ENCODE data around the gene FAM131A. TPM values are rescaled to one million over a fixed set of nuclear protein-coding genes. Genes with fewer than 3 reads are reported as not detected.

The FAM131A gene
- total and polyA plus RNA-seq, 2 donors (not counting 3 experiments of a cell fraction or from before 2014, with no cell fraction given) = 19.9 to 29.9 TPM

DNA sequence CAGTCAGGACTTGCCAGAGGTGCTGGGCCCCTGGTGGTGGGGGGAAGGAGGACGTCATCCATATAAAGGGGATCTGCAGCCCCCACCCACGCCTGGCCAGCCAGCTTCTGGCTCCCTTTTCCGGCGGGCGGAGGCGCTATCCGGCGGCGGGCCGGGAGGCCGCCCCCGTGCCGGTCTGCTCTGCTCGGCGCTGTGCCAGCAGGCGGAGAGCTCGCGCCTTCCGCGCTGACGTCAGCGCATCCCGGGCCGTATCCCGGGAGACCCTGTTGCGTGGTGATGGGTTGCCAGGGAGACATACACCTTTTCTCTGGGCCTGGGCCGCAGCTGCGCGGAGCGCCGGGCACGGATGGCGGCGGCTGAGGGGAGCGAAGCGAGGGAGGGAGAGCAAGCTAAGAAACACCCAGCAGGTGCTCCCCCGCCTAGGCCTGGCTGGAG is 1.1 kb downstream of the FAM131A start:
- BruUV-seq (replicated peaks) = no TSS peak
- Histone ChIP-seq H3K9me3 (replicated peaks; ENCODE audit: control insufficient read depth, insufficient read depth, low read length) (no peaks in the 10 kb centered on the region), H3K4me1 (ENCODE audit: control insufficient read depth, extremely low read depth, insufficient read depth, low read length) (peaks cover 58% of the 10 kb centered on the region), H2AFZ (ENCODE audit: low read depth, low read length) (peak overlapping the region; percentile 24), H3K4me3 (replicated peaks in 1 of 3; ENCODE audit: insufficient read depth in 1 of 3, low read depth in 1 of 3, low read length in 3 of 3) (peak overlapping the region in 2 of 3 experiments; percentile 4 to 21), H3K27me3 (ENCODE audit: control insufficient read depth in 2 of 2, insufficient read depth in 2 of 2, low read length in 2 of 2) (no peaks in the 10 kb centered on the region), H3K9me1 (replicated peaks; ENCODE audit: control insufficient read depth, extremely low read depth, insufficient read depth, low read length) (no peaks in the 10 kb centered on the region), H3K4me2 (ENCODE audit: insufficient read depth, low read length) (peak overlapping the region; percentile 73), H3K27ac (ENCODE audit: insufficient read depth, low read depth, low read length) (peak overlapping the region; percentile 99), H3K36me3 (ENCODE audit: control insufficient read depth in 2 of 2, extremely low read depth in 1 of 2, insufficient read depth in 2 of 2, low read length in 2 of 2) (peaks cover 6 to 26% of the 10 kb centered on the region in 2 experiments), H4K20me1 (replicated peaks; ENCODE audit: control insufficient read depth, extremely low read depth, insufficient read depth, low read length) (no peaks in the 10 kb centered on the region), H3K9ac (replicated peaks; ENCODE audit: extremely low read depth, insufficient read depth, low read length) (peak overlapping the region; percentile 60), H3K79me2 (ENCODE audit: control insufficient read depth, insufficient read depth, low read length) (peaks cover 39% of the 10 kb centered on the region)
- FAIRE-seq (peak; percentile 87), DNase-seq (ENCODE audit: low read depth, low spot score) (peak; percentile 84)
- intact Hi-C loops (cut with micrococcal nuclease) (loop anchor here (1.0 to 10.0 kb wide), 2 partner anchors 24 to 1596 kb away; partner anchors contain the start of gene TRA2B), dilution Hi-C loops (cut with MboI; ENCODE audit: extremely low pct_ligation_motif_present, low sequenced_read_pairs) (no loop called here)
- ChIA-PET POLR2A (no interaction called here), CTCF (interaction anchor here (1.0 to 2.2 kb wide), 8 partner anchors 8 to 33 kb away, joined by 3 to 7 read pairs (median 4); partner anchors contain the start of genes CLCN2 and POLR2H)
- TF ChIP-seq, protein P1, sequence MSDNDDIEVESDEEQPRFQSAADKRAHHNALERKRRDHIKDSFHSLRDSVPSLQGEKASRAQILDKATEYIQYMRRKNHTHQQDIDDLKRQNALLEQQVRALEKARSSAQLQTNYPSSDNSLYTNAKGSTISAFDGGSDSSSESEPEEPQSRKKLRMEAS (IDR thresholded peaks at IDR 0.05; ENCODE audit: insufficient read depth, insufficient read length) = peak; percentile 40
- TF ChIP-seq FOS (IDR thresholded peaks at IDR 0.05; ENCODE audit: borderline replicate concordance, insufficient read depth, low read length) (no peak), MYC (IDR thresholded peaks at IDR 0.05; ENCODE audit: low read depth, low read length) (no peak), POLR2AphosphoS5 (IDR thresholded peaks at IDR 0.05; ENCODE audit: insufficient read depth, low read depth, low read length) (peak; percentile 56), POLR2A (IDR thresholded peaks at IDR 0.05; ENCODE audit: low read depth, low read length) (peak; percentile 27)
- TF ChIP-seq, protein P2, sequence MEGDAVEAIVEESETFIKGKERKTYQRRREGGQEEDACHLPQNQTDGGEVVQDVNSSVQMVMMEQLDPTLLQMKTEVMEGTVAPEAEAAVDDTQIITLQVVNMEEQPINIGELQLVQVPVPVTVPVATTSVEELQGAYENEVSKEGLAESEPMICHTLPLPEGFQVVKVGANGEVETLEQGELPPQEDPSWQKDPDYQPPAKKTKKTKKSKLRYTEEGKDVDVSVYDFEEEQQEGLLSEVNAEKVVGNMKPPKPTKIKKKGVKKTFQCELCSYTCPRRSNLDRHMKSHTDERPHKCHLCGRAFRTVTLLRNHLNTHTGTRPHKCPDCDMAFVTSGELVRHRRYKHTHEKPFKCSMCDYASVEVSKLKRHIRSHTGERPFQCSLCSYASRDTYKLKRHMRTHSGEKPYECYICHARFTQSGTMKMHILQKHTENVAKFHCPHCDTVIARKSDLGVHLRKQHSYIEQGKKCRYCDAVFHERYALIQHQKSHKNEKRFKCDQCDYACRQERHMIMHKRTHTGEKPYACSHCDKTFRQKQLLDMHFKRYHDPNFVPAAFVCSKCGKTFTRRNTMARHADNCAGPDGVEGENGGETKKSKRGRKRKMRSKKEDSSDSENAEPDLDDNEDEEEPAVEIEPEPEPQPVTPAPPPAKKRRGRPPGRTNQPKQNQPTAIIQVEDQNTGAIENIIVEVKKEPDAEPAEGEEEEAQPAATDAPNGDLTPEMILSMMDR (IDR thresholded peaks at IDR 0.05; ENCODE audit: extremely low read depth in 1 of 2, insufficient read depth in 1 of 2, low read depth in 1 of 2, low read length in 2 of 2) = peak in 1 of 2 donors; percentile 28

Measured in endothelial cell of umbilical vein (primary cell).